MM.1S (cell line): ENCODE results near the gene ZNF705A.
"Not testable (repeated sequence)": the region's sequence is repeated elsewhere in the genome, so short reads cannot be mapped to it uniquely, and the experiment has no call there.

ENCODE experiments used
- DNase-seq: peaks from one replicate; pipeline ENCODE4 v3.0.0-alpha.2; 2015
- H2AFZ ChIP-seq: fragments of 300-600 bp; sonication (generic); 2 replicates; pipeline ENCODE4 v1.6.0; 2016; ENCODE audit warnings: antibody characterized with exemption, low read length
- H3F3A ChIP-seq: fragments of 300-600 bp; sonication (generic); 2 replicates; pipeline ENCODE4 v1.6.1; 2016; ENCODE audit warnings: mild to moderate bottlenecking, antibody characterized with exemption, low read length, moderate library complexity, mixed read lengths; ENCODE audit not compliant: insufficient read depth
- H3K27ac ChIP-seq: fragments of 300-600 bp; sonication (generic); 2 replicates; pipeline ENCODE4 v1.5.1; 2016; ENCODE audit warnings: mild to moderate bottlenecking, low read length
- H3K27me3 ChIP-seq: fragments of 300-600 bp; sonication (generic); replicated peaks from 2 replicates; pipeline ENCODE4 v1.6.0; 2016; ENCODE audit warnings: low read length; ENCODE audit not compliant: insufficient read depth
- H3K36me3 ChIP-seq: fragments of 300-600 bp; sonication (generic); replicated peaks from 2 replicates; pipeline ENCODE4 v1.6.1; 2016; ENCODE audit warnings: mild to moderate bottlenecking, low read length, mixed read lengths; ENCODE audit not compliant: insufficient read depth
- H3K4me1 ChIP-seq: fragments of 300-600 bp; sonication (generic); 2 replicates; pipeline ENCODE4 v1.6.1; 2016; ENCODE audit warnings: low read length, mixed read lengths
- H3K4me2 ChIP-seq: fragments of 300-600 bp; sonication (generic); 2 replicates; pipeline ENCODE4 v1.6.0; 2016; ENCODE audit warnings: low read depth, low read length
- H3K4me3 ChIP-seq: fragments of 300-600 bp; sonication (generic); 2 replicates; pipeline ENCODE4 v1.5.1; 2016; ENCODE audit warnings: low read length, mixed read lengths
- H3K79me2 ChIP-seq: fragments of 300-600 bp; sonication (generic); 2 replicates; pipeline ENCODE4 v1.6.1; 2016; ENCODE audit warnings: mixed run types, low read length, mixed read lengths
- H3K9ac ChIP-seq: fragments of 300-600 bp; sonication (generic); 2 replicates; pipeline ENCODE4 v1.6.1; 2016; ENCODE audit warnings: low read length, mixed read lengths
- H3K9me2 ChIP-seq: fragments of 300-600 bp; sonication (generic); replicated peaks from 2 replicates; pipeline ENCODE4 v1.6.1; 2016; ENCODE audit warnings: mild to moderate bottlenecking, low read length, mixed read lengths; ENCODE audit not compliant: insufficient read depth
- H3K9me3 ChIP-seq: fragments of 300-600 bp; sonication (generic); replicated peaks from 2 replicates; pipeline ENCODE4 v1.6.1; 2016; ENCODE audit warnings: mild to moderate bottlenecking, low read length, mixed read lengths; ENCODE audit not compliant: insufficient read depth
- H4K20me1 ChIP-seq: fragments of 300-600 bp; sonication (generic); 2 replicates; pipeline ENCODE4 v1.6.1; 2016; ENCODE audit warnings: mild to moderate bottlenecking, low read length, moderate library complexity, mixed read lengths; ENCODE audit not compliant: insufficient read depth
- EZH2 ChIP-seq: fragments of 300-600 bp; sonication (generic); optimal IDR thresholded peaks from 2 replicates; pipeline ENCODE3; 2017; ENCODE audit warnings: low read depth, mild to moderate bottlenecking, antibody characterized with exemption, low read length, mixed read lengths
- EZH2phosphoT487 ChIP-seq: fragments of 300-600 bp; sonication (generic); IDR thresholded peaks from 2 replicates; pipeline ENCODE4 v1.6.1; 2018; ENCODE audit warnings: antibody characterized with exemption, low read length
- TF ChIP-seq, protein P1 (sequence below): fragments of 300-600 bp; sonication (generic); IDR thresholded peaks from 2 replicates; pipeline ENCODE4 v1.5.1; 2016; ENCODE audit warnings: antibody characterized with exemption, low read length, mixed read lengths

ZNF705A gene

DNA sequence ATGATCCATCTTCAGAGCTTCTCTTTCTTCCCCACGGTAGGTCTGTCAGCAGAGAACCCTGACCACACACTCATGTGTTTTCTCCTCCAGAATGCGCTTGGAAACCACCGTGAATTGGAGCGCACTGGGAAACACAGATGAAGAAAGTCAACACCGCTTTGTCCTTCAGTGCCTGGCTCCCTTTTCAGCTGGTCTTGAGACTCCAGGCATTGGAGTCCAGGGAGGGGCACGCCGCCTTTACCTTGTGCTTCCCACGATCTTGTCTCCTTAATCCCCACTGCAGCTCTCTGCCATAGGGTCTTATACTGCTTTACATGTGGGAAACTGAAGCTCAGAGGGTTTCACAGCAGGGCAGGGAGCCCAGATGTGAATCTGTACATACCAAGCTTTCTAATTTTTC is 69.5 kb downstream of the ZNF705A start:
- Histone ChIP-seq H3K36me3 (no peaks in the 10 kb centered on the region), H3K4me1 (no peaks in the 10 kb centered on the region), H3K27ac (no peak overlapping the region), H3K27me3 (no peaks in the 10 kb centered on the region), H3K9ac (no peak overlapping the region), H4K20me1 (no peaks in the 10 kb centered on the region), H3K9me2 (no peaks in the 10 kb centered on the region), H3K4me3 (no peak overlapping the region), H3K9me3 (no peaks in the 10 kb centered on the region), H3K4me2 (no peak overlapping the region), H2AFZ (no peak overlapping the region), H3K79me2 (no peaks in the 10 kb centered on the region), H3F3A (no peaks in the 10 kb centered on the region)
- no peak for DNase-seq
- no peak for TF ChIP-seq EZH2
- TF ChIP-seq EZH2phosphoT487 = no peak
- TF ChIP-seq, protein P1, sequence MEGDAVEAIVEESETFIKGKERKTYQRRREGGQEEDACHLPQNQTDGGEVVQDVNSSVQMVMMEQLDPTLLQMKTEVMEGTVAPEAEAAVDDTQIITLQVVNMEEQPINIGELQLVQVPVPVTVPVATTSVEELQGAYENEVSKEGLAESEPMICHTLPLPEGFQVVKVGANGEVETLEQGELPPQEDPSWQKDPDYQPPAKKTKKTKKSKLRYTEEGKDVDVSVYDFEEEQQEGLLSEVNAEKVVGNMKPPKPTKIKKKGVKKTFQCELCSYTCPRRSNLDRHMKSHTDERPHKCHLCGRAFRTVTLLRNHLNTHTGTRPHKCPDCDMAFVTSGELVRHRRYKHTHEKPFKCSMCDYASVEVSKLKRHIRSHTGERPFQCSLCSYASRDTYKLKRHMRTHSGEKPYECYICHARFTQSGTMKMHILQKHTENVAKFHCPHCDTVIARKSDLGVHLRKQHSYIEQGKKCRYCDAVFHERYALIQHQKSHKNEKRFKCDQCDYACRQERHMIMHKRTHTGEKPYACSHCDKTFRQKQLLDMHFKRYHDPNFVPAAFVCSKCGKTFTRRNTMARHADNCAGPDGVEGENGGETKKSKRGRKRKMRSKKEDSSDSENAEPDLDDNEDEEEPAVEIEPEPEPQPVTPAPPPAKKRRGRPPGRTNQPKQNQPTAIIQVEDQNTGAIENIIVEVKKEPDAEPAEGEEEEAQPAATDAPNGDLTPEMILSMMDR = no peak

DNA sequence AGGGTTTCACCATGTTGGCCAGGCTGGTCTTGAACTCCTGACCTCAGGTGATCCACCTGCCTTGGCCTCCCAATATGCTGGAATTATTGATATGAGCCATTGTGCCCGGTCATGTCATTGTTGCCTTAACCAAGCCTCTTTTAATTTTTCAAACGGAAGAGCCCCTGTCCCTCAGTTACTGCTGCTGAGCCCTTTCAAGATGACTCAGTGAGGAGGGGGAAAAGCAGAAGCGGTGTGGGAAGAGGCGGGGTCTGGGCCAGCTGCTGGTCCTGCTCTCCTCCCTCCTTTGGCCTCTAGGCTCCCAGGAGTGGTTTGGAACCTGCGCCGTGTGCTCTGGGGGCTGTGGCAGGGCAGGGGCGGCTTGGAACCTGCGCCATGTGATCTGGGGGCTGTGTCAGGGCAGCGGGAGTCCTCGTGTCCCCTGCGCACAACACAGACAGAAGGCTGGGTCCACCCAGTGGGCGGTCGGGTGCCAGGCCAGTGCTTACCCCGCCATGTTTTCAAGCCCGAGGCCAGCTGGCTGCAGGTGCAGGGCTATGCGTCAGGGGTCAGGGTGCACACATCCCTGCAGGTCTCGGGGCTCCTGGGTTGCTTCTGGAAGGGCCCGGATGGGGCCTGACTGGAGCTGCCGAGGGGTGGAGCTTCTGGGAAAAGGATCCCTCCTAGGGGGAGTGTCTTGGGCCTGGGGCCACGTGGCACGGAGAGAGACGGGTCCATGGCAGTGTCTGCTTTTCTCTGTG is 70.3 kb downstream of the ZNF705A start, which contains the start of gene FAM90A1:
Gene FAM90A1 (minus strand): TSS at position 627 of the 740 bp plus-strand sequence. CDS start 2,786 bp downstream, outside the sequence.
- H3K27ac ChIP-seq, H3K9ac ChIP-seq, H4K20me1 ChIP-seq, H3K36me3 ChIP-seq, H3K27me3 ChIP-seq, H3F3A ChIP-seq, H3K9me2 ChIP-seq, H3K79me2 ChIP-seq, H3K9me3 ChIP-seq, H3K4me1 ChIP-seq, H2AFZ ChIP-seq: not testable (repeated sequence)
- DNase-seq = peak; percentile 30
- H3K4me2 ChIP-seq = peak within 1 kb of the TSS; percentile 24; the same call in 1 of the 2 replicates
- H3K4me3 ChIP-seq = peak within 1 kb of the TSS; percentile 31; the same call in 1 of the 2 replicates

DNA sequence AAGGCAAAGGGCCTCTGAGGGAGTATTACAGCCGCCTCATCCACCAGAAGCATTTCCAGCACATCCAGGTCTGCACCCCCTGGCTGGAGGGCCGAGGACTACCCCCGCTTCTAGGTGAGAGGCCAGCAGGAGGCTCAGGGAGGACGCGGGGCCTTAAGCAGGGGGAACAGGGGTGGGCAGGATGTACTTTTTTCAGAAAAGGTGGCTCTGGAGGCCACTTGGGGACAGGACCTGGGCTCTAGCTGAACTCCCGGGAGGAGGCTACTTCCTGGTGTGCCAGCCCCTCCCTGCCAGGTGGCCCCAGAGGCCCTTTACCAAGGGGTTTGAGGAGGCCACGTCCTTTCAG is 70.9 kb downstream of the ZNF705A start:
- Histone ChIP-seq H3K4me3 (peak overlapping the region; percentile 31; the same call in 1 of the 2 replicates), H3K4me2 (peak overlapping the region; percentile 24; the same call in 1 of the 2 replicates)
- DNase-seq, H3K9ac ChIP-seq, H3K36me3 ChIP-seq, H4K20me1 ChIP-seq, H3K27me3 ChIP-seq, H3K27ac ChIP-seq, H3F3A ChIP-seq, H3K9me3 ChIP-seq, H3K4me1 ChIP-seq, H3K79me2 ChIP-seq, H2AFZ ChIP-seq, H3K9me2 ChIP-seq: not testable (repeated sequence)

DNA sequence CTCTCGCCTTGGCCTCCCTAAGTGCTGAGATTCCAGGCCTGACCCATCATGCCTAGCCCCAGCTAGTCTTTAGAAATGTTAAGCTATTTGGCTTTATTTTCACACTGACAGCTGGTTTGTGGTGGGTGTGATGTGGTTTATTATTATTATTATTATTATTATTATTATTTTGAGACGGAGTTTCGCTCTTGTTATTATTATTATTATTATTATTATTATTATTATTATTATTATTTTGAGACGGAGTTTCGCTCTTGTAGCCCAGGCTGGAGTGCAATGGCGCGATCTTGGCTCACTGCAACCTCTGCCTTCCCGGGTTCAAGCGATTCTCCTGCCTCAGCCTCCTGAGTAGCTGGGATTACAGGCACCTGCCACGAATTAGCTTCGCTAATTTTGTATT is 71.8 kb downstream of the ZNF705A start:
- H3K36me3 ChIP-seq, H3K79me2 ChIP-seq, H3K4me1 ChIP-seq, H3K27ac ChIP-seq, H3K9me3 ChIP-seq, H3K9me2 ChIP-seq, H3K4me3 ChIP-seq, H3K9ac ChIP-seq, DNase-seq, H2AFZ ChIP-seq, H3K4me2 ChIP-seq, H3F3A ChIP-seq, H3K27me3 ChIP-seq, H4K20me1 ChIP-seq: not testable (repeated sequence)

DNA sequence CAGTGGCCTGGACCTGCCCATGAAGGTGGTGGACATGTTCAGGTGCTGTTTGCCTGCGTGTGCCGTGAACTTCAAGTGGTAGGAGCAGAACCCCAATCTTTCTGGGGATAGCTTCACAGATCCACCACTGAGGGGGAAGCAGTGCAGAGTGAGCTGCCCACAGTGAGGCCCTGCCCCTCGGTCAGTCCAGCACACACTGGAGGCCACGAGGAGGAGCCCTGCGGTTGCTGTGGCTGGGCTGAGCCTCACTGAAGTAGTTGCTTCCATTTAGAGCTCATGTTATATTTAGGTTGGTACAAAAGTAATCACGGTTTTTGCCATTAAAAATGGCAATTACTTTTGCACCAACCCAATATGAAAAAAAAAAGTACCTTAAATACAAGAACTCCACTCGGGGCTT is 72.7 kb downstream of the ZNF705A start:
- DNase-seq, H3K4me3 ChIP-seq, H3F3A ChIP-seq, H3K9ac ChIP-seq, H2AFZ ChIP-seq, H3K4me2 ChIP-seq, H3K4me1 ChIP-seq, H3K9me2 ChIP-seq, H4K20me1 ChIP-seq, H3K27ac ChIP-seq, H3K9me3 ChIP-seq, H3K79me2 ChIP-seq, H3K27me3 ChIP-seq, H3K36me3 ChIP-seq: not testable (repeated sequence)
